ENCODE results near the gene RFC1. TPM values are rescaled to one million over a fixed set of nuclear protein-coding genes. Genes with fewer than 3 reads are reported as not detected.

RFC1 gene
- total RNA-seq, 1 donor from 2014 or later = 22.3 TPM

DNA sequence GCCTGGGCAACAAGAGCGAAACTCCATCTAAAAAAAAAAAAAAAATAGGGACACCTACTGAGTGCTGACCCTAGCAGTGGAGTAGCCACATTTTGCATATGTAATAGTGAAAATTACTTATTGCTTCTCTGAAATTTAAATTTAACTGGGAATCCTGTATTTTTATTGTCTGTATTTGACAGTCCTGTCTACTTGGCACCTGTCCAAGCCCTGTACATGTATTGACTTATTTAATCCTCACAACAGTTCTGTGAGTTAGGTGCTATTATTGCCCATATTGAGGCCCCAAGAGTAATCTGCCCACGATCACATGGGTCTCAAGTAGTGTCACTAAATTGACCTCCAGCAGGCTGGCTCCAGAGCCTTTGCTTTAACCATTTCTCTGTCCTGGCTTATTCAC, 102.3 kb downstream of the RFC1 start:
- DNase-seq (ENCODE audit: low spot score) = no peak
- intact Hi-C loops (cut with DNase I) = no loop called here

DNA sequence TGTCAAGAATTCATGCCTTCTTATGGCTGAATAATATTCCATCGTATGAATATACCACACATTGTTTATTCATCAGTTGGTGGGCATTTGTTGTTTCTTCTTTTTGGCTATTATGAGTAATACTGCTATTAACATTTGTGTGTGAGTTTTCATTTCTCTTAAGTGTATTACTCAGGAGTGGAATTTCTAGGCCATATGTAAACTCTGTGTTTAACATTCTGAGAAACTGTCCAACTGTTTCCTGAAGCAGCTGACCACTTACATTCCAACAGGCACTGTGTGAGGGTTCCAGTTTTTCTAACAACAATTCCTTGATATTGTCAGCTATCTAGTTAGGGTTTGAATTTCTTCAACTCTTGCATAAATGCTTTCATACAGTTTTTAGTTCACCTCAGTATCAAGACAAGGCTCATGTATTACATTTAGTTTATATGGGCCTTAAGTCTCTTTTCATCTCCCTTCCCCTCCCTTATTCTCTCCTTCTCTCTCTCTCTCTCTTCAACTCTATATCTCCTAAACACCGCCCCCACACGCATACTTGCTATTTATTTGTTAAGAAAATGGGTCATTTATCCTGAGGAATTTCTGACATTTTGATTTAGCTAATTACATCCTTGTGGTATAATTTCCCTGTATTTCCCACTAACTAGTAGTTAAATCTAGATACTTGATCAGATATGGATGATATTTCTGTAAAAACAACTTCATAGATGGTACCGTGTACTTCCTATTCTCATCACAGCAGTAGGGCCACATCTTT, 106.4 kb downstream of the RFC1 start:
- intact Hi-C loops (cut with DNase I) = no loop called here
- DNase-seq (ENCODE audit: low spot score) = no peak

DNA sequence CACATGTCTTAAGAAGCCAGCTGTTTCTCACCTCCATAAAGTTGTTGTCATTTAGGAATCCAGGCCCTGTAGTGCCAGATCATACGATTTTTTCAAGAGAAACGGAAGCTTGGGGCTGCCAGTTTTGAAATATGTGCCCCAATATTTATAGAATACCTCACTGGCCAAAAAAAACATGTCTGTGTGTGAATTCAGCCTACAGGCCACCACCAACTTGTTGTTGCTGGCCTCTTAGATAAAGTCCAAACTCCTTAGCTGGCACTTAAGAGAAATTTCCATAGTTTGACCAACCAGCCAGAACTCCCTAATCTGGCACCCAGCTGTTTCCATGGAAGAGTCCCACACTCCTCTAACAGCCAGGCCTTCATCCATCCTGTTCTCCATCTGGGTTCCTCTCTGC, 109.7 kb downstream of the RFC1 start:
- intact Hi-C loops (cut with DNase I) = no loop called here
- DNase-seq (ENCODE audit: low spot score) = no peak

DNA sequence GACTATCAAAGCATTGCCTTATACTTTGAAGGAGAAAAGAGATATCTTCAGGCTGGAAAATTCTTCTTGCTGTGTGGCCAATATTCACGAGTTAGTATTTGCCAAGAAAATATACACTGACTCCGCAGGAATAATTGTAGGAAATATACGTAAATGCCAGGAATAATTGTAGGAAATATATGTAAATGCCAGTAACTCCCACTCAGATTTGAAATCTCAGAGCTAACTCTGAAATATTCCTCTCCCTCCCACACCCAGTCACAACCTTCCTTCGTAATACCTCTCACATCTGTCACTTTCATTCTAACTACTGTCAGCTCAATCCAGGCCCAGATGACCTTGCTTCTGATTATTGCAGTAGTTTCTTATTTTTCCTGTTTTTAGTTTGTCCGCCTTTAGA, 110.3 kb downstream of the RFC1 start:
- DNase-seq (ENCODE audit: low spot score) = no peak
- intact Hi-C loops (cut with DNase I) = no loop called here

DNA sequence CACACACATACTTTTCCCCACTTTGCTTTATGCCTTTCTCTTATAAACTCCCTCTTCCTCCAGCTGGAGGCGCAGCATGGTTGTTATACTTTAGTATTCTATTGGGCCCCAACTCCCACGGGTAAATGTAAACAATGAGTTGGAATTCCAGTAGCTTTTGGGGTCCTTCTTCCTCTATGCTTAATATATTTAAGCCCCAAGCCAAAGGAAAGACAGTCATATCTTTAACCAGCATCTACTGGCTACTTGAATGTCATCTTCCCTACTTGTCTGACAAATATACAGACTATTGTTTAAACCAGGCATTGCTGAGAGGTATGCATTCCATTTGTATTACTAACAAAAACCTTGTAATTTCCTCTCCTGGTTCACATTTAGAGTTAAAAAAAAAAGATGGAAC, 110.9 kb downstream of the RFC1 start:
- no peak for DNase-seq (ENCODE audit: low spot score)
- intact Hi-C loops (cut with DNase I) = no loop called here

DNA sequence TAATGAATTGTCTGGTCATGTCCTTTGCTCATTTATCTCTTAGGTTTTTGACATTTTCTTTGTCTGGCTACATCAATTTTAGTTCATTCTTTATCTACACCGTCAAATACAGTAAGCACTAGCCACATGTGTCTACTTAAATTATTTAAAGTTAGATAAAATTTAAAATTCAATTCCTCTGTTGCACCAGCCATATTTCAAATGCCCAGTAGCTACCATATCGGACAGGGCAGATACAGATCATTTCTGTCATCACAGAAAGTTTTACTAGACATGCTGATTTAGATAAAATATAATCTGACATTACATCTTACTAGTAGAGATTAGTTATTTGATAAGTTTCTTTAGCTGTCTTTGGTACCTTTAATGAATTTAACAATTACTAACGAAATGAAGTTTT, 122.7 kb downstream of the RFC1 start:
- DNase-seq (ENCODE audit: low spot score) = no peak
- intact Hi-C loops (cut with DNase I) = no loop called here

Small RNAs within 50 kb of the gene (microRNA-seq; reads per million reads assigned to microRNA genes)
- gene MIR5591 = not detected

Other genes with a start within 250 kb of the RFC1 start
- 9.4 TPM for gene WDR19, start 183.8 kb downstream of the RFC1 start, total RNA-seq
- gene KLB, start 40.6 kb upstream of the RFC1 start, total RNA-seq = 0.05 TPM
- 532 TPM for gene RPL9, start 92.6 kb upstream of the RFC1 start, total RNA-seq
- gene LIAS, start 92.7 kb upstream of the RFC1 start, total RNA-seq = 15.2 TPM
- gene UGDH, start 161.1 kb upstream of the RFC1 start, total RNA-seq = 18.1 TPM

All from cardiac septum (tissue), 1 donor.